Measurements from ENCODE around the gene ZWILCH.
"Not testable (repeated sequence)": the region's sequence is repeated elsewhere in the genome, so short reads cannot be mapped to it uniquely, and the experiment has no call there.

Gene ZWILCH

DNA sequence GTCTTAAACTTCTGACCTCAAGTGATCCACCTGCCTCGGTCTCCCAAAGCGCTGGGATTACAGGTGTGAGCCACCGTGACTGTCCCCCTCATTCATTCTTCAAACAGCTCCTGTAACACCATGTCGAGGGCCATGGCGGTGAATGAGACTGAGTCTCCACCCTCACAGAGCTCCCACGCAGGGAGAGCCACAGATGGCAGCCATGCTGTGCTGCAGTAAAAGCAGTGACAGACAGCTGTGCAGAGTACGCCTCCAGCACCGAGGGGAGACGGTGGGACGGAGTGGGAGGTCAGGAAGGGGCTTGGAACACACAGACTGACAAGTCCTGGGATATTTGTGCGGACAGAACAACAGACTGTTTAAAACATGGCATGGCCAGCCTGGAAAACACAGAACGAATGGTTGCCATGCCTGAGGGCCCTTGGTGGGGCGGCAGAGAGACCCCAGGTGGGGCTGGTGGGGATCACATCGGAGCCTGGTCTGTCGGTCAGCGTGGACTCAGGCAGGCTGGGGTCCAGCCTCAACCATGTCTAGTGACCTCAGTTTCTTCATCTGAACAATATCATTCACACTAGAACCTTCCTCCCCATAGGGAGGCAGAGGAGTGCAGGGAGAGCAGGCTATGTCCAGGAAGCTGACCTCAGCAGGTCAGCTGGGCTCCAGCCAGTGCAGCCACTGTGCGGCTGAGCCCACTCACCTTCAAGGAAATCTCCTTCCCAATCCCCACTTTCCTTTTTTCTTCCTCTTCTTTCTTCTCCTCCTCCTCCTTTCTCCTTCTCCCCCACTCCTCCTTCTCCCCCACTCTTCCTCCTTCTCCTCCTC is 81.2 kb downstream of the ZWILCH start:
- FAIRE-seq: no peak

DNA sequence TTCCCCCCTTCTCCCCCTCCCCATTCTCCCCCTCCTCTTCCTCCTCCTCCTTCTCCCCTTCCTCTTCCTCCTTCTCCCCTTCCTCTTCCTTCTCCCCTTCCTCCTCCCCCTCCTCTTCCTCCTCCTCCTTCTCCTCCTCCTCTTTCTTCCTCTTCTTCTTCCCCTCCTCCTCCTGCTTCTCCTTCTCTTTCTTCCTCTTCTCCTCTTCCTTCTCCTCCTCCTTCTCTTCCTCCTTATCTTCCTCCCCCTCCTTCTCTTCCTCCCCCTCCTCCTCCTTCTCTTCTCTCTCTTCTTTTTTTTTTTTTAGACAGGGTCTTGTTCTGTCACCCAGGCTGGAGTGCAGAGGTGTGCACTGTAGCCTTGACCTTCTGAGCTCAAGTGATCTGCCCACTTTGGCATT is 81.9 kb downstream of the ZWILCH start:
- no peak for FAIRE-seq

DNA sequence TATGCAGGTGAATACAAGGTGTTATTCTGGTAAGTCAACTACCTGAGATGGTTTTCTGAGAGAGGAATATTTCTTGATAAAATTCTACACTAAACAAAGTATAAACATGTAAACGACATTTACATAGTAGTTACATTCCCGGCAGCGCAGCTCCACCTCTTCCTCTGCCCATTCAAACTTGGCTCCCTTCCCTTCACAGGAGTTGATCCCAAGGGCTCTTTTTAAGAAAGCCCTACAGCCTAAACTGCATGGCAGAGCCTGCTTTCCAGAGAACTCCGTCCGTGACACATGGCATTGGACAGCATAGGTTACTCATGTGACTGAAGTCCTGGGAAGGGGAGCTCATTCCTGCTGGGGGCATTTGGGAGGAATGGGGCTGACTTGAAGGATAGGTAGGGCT is 82.6 kb downstream of the ZWILCH start:
- FAIRE-seq: no peak

DNA sequence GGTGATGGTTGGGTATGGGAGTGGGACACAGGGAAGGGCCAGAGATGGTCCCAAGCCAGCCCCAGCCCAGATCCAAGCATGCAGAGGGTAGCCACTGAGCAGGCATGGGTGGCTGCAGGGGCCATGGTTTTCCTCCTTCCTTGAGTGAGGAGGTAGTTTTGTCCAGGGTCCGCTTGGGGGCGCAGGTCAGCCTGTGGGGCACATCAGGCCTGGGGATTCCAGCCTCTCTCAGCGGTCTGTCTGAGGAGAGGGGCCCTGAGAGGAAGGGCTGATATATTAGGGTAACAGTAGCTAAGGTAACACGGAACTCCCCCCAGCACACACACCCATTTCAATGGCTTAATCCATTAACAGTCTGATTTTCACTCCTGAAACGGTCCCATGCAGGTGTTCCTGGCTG is 83.4 kb downstream of the ZWILCH start:
- FAIRE-seq: no peak

DNA sequence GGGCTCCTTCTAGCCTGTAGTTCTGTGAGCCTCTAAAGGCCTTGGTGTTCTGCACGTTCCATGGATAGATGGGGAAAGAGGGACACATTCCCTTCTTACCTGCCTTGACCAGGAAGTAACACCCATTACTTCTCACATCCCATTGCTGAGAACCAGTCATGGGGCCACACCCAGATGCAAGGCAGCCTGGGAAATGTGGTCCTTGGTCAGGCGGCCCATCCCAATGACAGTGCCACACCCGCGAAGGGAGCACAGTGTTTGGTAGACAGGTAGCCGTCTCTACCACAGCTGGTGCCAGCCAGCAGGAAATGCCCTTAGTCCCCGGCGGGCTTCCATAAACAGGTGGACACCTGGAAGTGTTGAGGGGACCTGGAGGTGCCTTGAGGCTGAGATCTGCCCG is 83.8 kb downstream of the ZWILCH start:
- no peak for FAIRE-seq

DNA sequence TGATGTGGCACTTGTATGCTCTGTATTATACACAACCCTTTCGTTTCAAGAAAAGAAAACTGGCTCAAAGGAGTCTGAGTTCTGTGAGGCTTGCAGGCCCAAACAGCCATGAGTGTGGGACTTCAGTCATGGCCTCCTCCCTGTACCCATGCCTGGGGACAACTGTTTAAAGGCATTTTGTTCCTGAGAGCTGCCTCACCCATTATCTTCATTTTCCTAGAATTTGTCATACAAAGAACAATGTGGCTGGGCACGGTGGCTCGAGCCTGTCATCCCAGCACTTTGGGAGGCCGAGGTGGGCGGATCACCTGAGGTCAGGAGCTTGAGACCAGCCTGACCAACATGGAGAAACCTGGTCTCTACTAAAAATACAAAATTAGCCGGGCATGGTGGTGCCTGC is 84.3 kb downstream of the ZWILCH start:
- not testable (repeated sequence) for FAIRE-seq

DNA sequence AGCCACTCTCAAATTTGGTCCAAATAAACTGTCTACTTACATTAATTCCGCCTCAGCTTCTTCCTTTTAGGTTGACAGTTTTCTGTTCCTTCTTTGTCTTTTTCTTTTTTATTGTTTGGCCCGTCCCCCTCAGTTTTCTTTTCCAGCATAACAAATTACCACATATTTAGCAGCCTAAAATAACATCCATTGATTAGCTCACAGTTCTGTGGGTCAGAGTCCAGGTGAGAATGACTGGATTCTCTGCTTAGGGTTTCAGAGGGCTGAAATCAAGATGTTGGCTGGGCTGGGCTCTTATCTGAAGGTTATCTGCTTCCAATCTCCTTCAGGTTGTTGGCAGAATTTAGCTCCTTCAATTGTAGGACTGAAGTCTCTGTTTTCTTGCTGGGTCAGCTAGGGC is 85.3 kb downstream of the ZWILCH start:
- FAIRE-seq: no peak

DNA sequence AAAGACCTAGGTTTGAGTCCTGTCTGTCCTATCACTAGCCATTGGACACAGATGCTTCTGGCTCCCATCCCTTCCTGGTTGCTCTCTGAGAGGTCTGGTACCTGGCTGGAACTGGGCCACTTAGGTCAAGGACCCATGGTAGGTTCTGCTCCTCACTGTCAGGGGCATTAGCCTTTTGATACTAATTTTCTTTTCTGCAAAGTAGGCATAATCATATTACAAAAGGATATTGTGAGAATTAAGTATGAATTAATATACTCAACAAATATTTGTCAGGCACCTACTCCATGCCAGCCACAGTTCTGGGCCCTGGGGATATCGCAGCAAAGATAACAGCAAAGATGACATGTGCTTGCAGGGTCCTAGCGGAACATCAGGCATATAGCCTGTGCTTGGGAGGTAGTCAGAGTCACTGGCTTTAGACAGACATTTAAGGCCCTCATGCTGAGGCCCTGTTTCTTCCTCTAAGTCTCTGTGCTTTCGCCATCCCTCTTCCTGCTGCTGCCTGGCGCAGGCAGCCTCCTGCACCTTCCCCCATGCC is 86.3 kb downstream of the ZWILCH start:
- FAIRE-seq: no peak

DNA sequence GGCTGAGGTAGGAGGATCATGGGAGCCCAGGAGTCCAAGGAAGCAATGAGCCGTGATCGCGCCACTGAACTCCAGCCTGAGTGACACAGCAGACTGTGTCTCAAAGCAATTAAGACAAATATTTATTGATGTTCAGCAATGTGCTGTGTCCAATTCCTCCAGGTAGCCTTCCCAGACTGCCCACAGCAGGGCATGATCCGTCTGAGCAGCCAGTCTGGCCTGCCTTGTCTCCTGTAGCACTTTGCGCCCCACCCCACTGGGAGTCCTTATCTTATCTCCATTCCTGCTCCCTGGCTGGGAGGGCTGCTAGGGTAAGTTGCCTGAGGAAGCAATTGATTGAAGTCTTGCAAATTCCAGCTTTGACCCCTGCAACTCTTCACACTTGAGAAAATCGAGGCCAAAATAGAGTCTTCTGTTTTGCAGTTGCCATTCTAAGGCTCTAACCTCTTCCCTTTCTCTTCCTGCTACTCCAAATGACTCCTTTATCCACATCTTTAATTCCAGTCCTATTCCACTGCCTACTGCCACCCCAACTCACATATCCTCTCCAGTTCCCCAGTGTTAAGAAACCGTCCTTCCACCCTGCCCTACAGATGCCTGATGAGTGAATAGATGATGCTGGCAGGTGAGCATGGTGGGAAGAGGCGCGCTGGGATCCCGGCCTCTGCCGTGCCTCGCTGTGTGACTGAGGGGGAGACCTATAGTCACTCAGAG is 87.5 kb downstream of the ZWILCH start:
- FAIRE-seq: no peak

DNA sequence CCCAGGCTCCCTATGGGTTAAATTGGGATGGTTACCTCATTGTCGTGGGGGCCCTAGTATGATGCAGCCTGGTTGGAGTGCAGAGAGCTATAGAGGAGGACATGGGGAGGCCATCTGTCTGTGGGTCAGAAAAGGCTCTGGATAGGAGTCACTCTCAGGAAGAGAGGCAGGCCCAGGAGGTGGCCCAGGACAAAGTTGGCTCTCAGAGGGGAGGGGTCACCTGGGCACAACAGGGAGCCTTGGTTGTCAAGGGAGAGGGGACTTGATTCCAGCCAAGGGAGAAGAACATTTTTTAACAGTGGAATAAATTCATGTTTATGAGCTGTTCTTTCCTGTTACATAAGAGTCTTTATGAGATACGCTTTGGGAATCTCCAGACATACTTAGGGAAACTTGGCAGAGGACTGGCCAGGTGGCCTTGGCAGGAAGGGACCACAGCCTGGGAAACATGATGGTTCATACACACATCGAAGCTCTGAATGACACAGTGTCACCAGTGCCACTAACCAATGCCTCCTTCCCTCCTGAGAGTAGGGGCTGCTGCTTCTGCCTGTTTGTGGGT is 88.2 kb downstream of the ZWILCH start:
- no peak for FAIRE-seq

DNA sequence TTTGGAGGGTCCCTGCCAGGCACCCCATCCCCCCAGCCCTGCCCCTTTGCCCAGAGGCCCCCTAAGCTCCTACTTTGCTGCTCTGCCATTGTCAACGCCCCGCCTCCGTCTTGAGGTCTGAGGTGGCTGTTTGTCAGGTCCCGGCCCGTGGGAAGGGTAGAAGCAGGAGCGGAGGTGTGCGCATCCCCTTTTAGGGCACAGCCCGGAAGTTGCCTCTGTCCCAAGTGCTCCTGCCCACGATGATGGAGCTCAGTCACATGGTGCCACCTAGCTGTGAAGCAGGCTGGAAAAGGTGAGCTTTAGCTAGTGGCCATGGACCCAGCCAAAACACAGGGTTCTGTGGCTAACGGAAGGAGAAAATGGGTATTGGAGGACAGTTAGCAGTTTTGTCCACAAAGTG is 89.2 kb downstream of the ZWILCH start:
- no peak for FAIRE-seq

DNA sequence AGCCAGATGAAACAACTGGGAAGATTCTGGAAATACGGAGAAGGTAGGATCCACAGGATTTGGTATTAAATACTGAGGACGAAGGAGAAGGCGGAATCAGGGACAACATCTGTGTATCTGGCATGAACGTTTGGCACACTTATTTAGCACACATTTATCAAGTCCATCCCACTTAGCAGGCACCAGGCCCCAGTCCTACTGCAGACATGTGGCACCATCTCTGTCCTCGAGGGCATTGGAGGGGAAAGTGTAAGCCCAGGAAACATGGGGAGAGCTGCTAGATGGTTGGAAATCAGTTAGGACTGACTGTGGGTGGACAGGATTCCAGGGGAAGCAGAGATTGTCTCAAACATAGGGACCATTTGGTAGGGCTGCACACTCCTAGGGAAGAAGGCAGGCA is 89.7 kb downstream of the ZWILCH start:
- FAIRE-seq: no peak

DNA sequence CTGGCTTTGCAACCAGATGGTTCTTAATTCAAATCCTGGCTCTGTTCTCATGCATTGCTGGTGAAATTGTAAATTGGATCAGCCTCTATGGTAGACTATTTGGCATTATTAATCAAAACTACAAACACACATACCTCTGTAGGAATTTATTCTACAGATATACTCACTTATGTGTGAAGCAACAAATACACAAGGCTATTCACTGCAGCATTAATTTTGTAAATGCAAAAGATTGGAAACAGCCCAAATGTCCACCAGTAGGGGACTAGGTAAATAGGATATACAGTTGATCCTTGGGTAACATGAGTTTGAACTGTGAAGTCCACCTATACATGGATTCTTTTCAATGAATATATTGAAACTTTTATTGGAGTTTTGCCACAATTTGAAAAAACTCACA is 90.2 kb downstream of the ZWILCH start:
- no peak for FAIRE-seq

DNA sequence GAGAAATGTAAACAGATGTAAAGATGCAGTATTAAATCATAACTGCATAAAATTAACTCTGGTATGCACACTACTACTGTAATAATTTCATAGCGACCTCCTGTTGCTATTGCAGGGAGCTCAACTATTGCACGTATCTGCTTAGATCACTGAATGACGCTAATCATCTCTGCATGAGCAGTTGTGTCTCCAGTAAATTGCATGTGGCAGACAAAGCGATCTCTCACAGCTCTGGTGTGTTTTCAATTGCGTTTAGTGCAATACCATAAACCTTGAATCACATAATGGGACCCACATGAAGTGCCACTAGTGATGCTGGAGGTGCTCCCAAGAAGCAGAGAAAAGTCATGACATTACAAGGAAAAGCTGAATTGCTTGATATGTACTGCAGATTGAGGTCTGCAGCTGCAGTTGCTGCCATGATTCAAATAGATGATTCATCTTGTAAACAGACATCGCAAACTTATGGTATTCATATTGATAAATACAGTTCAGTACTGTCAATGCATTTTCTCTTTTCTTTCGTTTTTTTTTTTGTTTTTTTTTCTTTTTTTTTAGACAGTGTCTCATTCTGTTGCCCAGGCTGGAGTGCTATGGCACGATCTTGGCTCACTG is 90.9 kb downstream of the ZWILCH start:
- FAIRE-seq: no peak

DNA sequence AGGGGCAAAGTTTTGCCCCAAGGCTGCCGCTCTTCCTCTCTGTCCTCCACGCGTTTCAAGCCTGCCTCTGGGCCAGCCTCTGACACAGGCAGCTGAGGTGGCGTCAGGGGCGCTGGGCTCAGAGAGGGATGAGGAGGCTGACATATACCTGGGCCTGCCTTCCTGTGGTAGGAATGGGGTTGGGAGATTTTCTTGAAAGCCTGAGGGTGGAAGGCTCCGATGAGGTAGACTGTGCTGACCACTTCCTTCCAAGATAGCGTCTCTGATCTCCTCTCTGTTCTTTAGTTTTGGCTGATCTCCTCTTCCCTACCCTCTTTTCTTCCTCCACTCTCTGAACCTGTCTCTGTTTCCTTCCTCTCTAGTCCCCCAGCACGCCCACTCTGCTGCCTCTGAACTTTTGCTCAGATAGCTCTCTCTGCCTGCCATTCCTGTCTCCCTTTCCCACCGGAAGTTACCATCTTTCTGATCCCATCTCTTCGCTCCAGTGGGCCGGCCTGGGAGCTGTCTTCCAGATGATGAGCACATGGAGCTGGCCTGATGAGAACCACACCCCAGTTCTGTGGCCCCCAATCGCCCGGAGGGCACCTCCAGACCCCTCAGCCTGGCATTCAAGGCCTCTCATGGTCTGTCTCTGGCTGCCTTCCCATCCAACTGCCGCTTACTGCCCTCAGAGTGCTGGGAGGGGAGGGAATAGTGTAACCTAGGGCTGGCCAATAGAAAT is 93.1 kb downstream of the ZWILCH start:
- no peak for FAIRE-seq

Data from A204.1 (cell line).